Measurements from ENCODE around the gene SLC41A3.

DNA sequence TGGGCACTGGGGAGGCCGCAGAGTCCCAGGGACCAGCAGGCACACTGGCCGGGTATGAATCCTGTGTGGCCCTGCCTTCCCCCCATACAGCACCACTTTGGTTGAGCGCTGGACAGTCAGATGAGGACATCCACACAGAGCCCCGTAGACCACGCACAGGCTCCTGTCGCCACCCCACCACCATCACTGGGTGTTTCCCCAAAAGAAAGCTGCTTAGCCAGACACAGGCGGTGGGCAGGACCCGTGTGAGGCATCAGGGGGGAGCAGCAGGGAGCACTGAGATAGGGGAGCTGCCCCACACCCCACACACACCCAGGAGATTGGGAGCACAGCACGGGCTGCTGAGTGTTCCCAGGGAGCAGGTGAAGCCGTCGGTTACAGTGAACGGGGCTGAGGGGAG is 42.4 kb upstream of the SLC41A3 start:
- no peak for TF ChIP-seq POLR2AphosphoS5 (IDR thresholded peaks at IDR 0.05)
- no peak for TF ChIP-seq CTCF (IDR thresholded peaks at IDR 0.05)
